Thoracic aorta (tissue), 2 donors: ENCODE data around the gene SGCD. TPM values are rescaled to one million over a fixed set of nuclear protein-coding genes. Genes with fewer than 3 reads are reported as not detected.

Experiments used
- ATAC-seq: fragments of 150-250 bp; one replicate; pipeline ENCODE4 v1.8.0; 2017; ENCODE audit warnings: low read depth; ENCODE audit not compliant: insufficient number of reproducible peaks, low FRiP score
- DNase-seq: peaks from one replicate; pipeline ENCODE4 v3.0.0-alpha.2; 2020; ENCODE audit warnings: low spot score
- H3K27ac ChIP-seq, 2 donors: fragments of 200-600 bp; sonication (generic); 1 replicate in 1 of 2; 2 replicates in 1 of 2; pipeline ENCODE4 v1.5.1; 2016; ENCODE audit warnings: mild to moderate bottlenecking in 2 of 2, moderate library complexity in 2 of 2
- H3K27me3 ChIP-seq: fragments of 200-600 bp; sonication (generic); replicated peaks from 2 replicates; pipeline ENCODE4 v1.6.0; 2016; ENCODE audit warnings: mild to moderate bottlenecking; ENCODE audit not compliant: insufficient read depth
- H3K36me3 ChIP-seq: fragments of 200-600 bp; sonication (generic); one replicate; pipeline ENCODE4 v1.5.1; 2016
- H3K4me1 ChIP-seq, 2 donors: fragments of 200-600 bp; sonication (generic); 1 replicate in 1 of 2; 2 replicates in 1 of 2; pipeline versions ENCODE4 v1.5.1 to v1.6.0; 2016; ENCODE audit warnings: low read depth in 2 of 2, mild to moderate bottlenecking in 1 of 2; ENCODE audit not compliant: control insufficient read depth in 1 of 2
- H3K4me3 ChIP-seq: fragments of 200-600 bp; sonication (generic); 2 replicates; pipeline ENCODE4 v1.5.1; 2016; ENCODE audit warnings: mild to moderate bottlenecking
- H3K9me3 ChIP-seq: fragments of 200-600 bp; sonication (generic); 2 replicates; pipeline ENCODE4 v1.5.1; 2016
- CTCF ChIP-seq: fragments of 200-600 bp; sonication (generic); IDR thresholded peaks from one replicate; pipeline ENCODE4 v1.5.1; 2019; ENCODE audit warnings: antibody characterized with exemption
- total RNA-seq, 2 donors: library from RNA; depleted of rRNA; stranded (reverse); fragments of >200 nt; gene quantifications; one replicate each; pipeline versions ENCODE4 v1.1.0 to v1.2.3, GENCODE V29; 2016

The SGCD gene
- total RNA-seq, 2 donors from 2014 or later: 20.4 to 40.3 TPM

GRCh38 chr5:156669416-156669815 is 342.5 kb downstream of the SGCD start:
- H3K36me3 ChIP-seq: no peaks in the 10 kb centered on the region
- ATAC-seq (no peak), DNase-seq (no peak)
- no peak overlapping the region for H3K27ac ChIP-seq
- H3K9me3 ChIP-seq: no peaks in the 10 kb centered on the region
- H3K4me1 ChIP-seq: no peaks in the 10 kb centered on the region
- TF ChIP-seq CTCF: no peak
- H3K4me3 ChIP-seq: no peak overlapping the region
- no peaks in the 10 kb centered on the region for H3K27me3 ChIP-seq

DNA sequence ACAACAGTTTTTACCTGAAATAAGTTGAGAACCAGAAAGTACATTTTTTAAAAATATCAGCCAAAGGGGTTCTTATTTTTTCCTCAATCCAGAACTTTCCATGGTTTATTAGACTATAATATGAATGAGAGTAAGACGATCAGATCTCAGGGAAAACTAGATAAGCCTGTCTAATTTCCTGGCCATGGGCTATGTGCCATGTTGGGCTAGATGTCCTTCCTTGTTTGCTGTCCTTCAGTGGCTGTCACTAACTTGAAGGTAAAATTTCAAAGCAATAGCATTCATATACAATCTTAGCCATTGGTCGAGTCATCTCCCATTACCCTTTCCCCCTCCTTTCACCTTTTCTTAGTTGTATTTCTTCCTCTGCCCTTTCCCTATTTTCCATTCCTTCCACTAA is 343.7 kb downstream of the SGCD start:
- Histone ChIP-seq H3K27me3 (no peaks in the 10 kb centered on the region), H3K27ac (no peak overlapping the region), H3K9me3 (no peaks in the 10 kb centered on the region), H3K36me3 (no peaks in the 10 kb centered on the region), H3K4me1 (no peaks in the 10 kb centered on the region), H3K4me3 (no peak overlapping the region)
- DNase-seq (no peak), ATAC-seq (no peak)
- TF ChIP-seq CTCF: no peak

GRCh38 chr5:156675395-156675794 is 348.4 kb downstream of the SGCD start:
- Histone ChIP-seq H3K27ac (no peak overlapping the region), H3K27me3 (no peaks in the 10 kb centered on the region), H3K36me3 (no peaks in the 10 kb centered on the region), H3K4me3 (no peak overlapping the region), H3K9me3 (no peaks in the 10 kb centered on the region), H3K4me1 (no peaks in the 10 kb centered on the region)
- DNase-seq (no peak), ATAC-seq (no peak)
- TF ChIP-seq CTCF: no peak

- Histone ChIP-seq H3K9me3 (no peaks in the 10 kb centered on the region), H3K36me3 (no peaks in the 10 kb centered on the region), H3K4me3 (no peak overlapping the region), H3K27me3 (no peaks in the 10 kb centered on the region), H3K4me1 (no peaks in the 10 kb centered on the region), H3K27ac (no peak overlapping the region)
- DNase-seq (no peak), ATAC-seq (no peak)
- TF ChIP-seq CTCF: no peak
These were observed 351.0 kb downstream of the SGCD start for GRCh38 chr5:156677963-156678362.

DNA sequence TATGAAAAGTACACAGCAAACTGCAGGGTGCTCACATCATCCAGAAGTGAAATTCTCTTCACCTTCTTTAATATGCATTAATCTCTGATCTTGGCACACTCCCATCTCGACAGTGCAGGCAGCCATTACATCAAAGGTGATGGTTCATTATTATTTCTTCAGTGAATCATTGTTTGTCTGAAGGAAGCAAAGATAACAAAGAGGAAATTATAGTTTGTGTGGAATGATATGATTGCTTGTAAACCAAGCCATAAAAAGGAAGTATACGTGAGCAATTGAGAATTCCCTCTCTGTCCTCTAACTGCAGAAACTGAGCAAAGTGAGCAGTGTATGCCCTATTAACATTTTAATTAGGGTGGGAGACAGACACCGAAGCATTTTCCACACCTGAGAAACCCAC is 351.5 kb downstream of the SGCD start:
- Histone ChIP-seq H3K4me1 (no peaks in the 10 kb centered on the region), H3K36me3 (no peaks in the 10 kb centered on the region), H3K9me3 (no peaks in the 10 kb centered on the region), H3K27me3 (no peaks in the 10 kb centered on the region), H3K27ac (no peak overlapping the region), H3K4me3 (no peak overlapping the region)
- TF ChIP-seq CTCF: no peak
- no peak for DNase-seq
- no peak for ATAC-seq
